ENCODE results near the gene CDHR2. TPM values are rescaled to one million over a fixed set of nuclear protein-coding genes. Genes with fewer than 3 reads are reported as not detected.

Gene CDHR2
- total and polyA plus RNA-seq, 11 donors: 0.07 to 0.67 (median 0.35) TPM; not detected in 6

- Histone ChIP-seq H3K36me3 (peaks cover 0 to 53% (median 48%) of the 10 kb centered on the region in 9 donors), H3K9me3 (no peaks in the 10 kb centered on the region), H3K27ac (peak overlapping the region in 5 of 12 donors; percentile 3 to 69 (median 48)), H3K4me1 (peaks cover 14 to 71% (median 50%) of the 10 kb centered on the region in 12 donors), H3K27me3 (no peaks in the 10 kb centered on the region), H3K4me3 (peak overlapping the region in 1 of 12 donors; percentile 28)
- WGBS, 4 donors: 62 to 91% (median 73%) methylated on average over 8 to 28 of the region's 28 CpGs
- TF ChIP-seq POLR2A (IDR thresholded peaks at IDR 0.05) (no peak), CTCF (IDR thresholded peaks at IDR 0.05) (no peak)
- no peak for ATAC-seq
- DNase-seq: peak in 2 of 5 donors; percentile 25 to 58
- intact Hi-C loops (cut with DNase I): loop anchor here in 3 of 10 donors (10.0 kb wide), 4 partner anchors 116 to 474 kb away; partner anchors contain the start of genes ARL10 (in 1 of the 3), CLTB (in 1 of the 3), HIGD2A (in 1 of the 3) and KIAA1191 (in 1 of the 3)
Observed at GRCh38 chr5:176530393-176530982, 18.7 kb upstream of the CDHR2 start.

GRCh38 chr5:176530983-176531901, 17.9 kb upstream of the CDHR2 start:
- intact Hi-C loops (cut with DNase I): loop anchor here in 3 of 10 donors (10.0 kb wide), 4 partner anchors 116 to 474 kb away; partner anchors contain the start of genes ARL10 (in 1 of the 3), CLTB (in 1 of the 3), HIGD2A (in 1 of the 3) and KIAA1191 (in 1 of the 3)
- peak; percentile 19 to 65 (median 50) for ATAC-seq
- peak in 3 of 5 donors; percentile 54 to 58 (median 56) for DNase-seq
- 39 to 50% (median 46%) methylated on average over 17 to 24 of the region's 24 CpGs for WGBS, 4 donors
- peak overlapping the region in 8 of 12 donors; percentile 4 to 69 (median 52) for H3K27ac ChIP-seq
- H3K4me1 ChIP-seq: peaks cover 15 to 79% (median 56%) of the 10 kb centered on the region in 12 donors
- no peaks in the 10 kb centered on the region for H3K27me3 ChIP-seq
- H3K4me3 ChIP-seq: peak overlapping the region in 1 of 12 donors; percentile 28
- H3K36me3 ChIP-seq: peaks cover 0 to 53% (median 47%) of the 10 kb centered on the region in 9 donors
- H3K9me3 ChIP-seq: no peaks in the 10 kb centered on the region
- TF ChIP-seq POLR2A (IDR thresholded peaks at IDR 0.05): no peak
- no peak for TF ChIP-seq CTCF (IDR thresholded peaks at IDR 0.05)

- Histone ChIP-seq H3K9me3 (no peaks in the 10 kb centered on the region), H3K27me3 (no peaks in the 10 kb centered on the region), H3K27ac (peak overlapping the region in 5 of 12 donors; percentile 41 to 69 (median 55)), H3K4me3 (peak overlapping the region in 1 of 12 donors; percentile 28), H3K36me3 (peaks cover 0 to 50% (median 46%) of the 10 kb centered on the region in 9 donors), H3K4me1 (peaks cover 15 to 80% (median 57%) of the 10 kb centered on the region in 12 donors)
- WGBS, 4 donors: 81 to 86% (median 85%) methylated on average over 16 to 28 of the region's 28 CpGs
- no peak for ATAC-seq
- intact Hi-C loops (cut with DNase I): loop anchor here in 3 of 10 donors (10.0 kb wide), 4 partner anchors 117 to 473 kb away; partner anchors contain the start of genes ARL10 (in 1 of the 3), CLTB (in 1 of the 3), HIGD2A (in 1 of the 3) and KIAA1191 (in 1 of the 3)
- peak in 2 of 5 donors; percentile 21 to 29 for DNase-seq
- TF ChIP-seq CTCF (IDR thresholded peaks at IDR 0.05) (no peak), POLR2A (IDR thresholded peaks at IDR 0.05) (no peak)
Observed at GRCh38 chr5:176531902-176532493, 17.1 kb upstream of the CDHR2 start.

Data from heart left ventricle (tissue), 16 donors.